Renal cortex interstitium (tissue), 11 donors: Measurements from ENCODE around the gene GNGT1. TPM values are rescaled to one million over a fixed set of nuclear protein-coding genes. Genes with fewer than 3 reads are reported as not detected.
A peak's percentile ranks its signal among the peaks of the same experiment; 100 is the strongest.
"Not testable (repeated sequence)": the region's sequence is repeated elsewhere in the genome, so short reads cannot be mapped to it uniquely, and the experiment has no call there.

ENCODE experiments used
- DNase-seq, 11 donors: peaks; one replicate each; pipeline ENCODE4 v3.0.0-alpha.2; 2013; ENCODE audit warnings: low read depth in 9 of 11, low spot score in 4 of 11; ENCODE audit errors: extremely low read depth in 1 of 11
- polyA plus RNA-seq, 3 donors: library from polyadenylated mRNA; unstranded; fragments of 120-200 nt; gene quantifications; one replicate each; pipeline ENCODE4 v1.2.1, GENCODE V29; 2013; ENCODE audit not compliant: insufficient read length in 3 of 3

The GNGT1 gene
- polyA plus RNA-seq, 3 donors = 0.13 to 0.15 TPM; not detected in 1

- DNase-seq = no peak
These were observed 10.3 kb upstream of the GNGT1 start for GRCh38 chr7:93895859-93896600.

- no peak for DNase-seq
These were observed 8.7 kb upstream of the GNGT1 start for GRCh38 chr7:93897680-93898079.

GRCh38 chr7:93902777-93903423 lies 3.5 kb upstream of the GNGT1 start:
- peak in 1 of 11 donors; percentile 53 for DNase-seq

GRCh38 chr7:93910076-93910994 lies 4.0 kb downstream of the GNGT1 start:
- no peak for DNase-seq

GRCh38 chr7:93911242-93911641 lies 4.9 kb downstream of the GNGT1 start:
- DNase-seq = not testable (repeated sequence)

- DNase-seq = not testable (repeated sequence)
These were observed 5.3 kb downstream of the GNGT1 start for GRCh38 chr7:93911661-93912060.

- DNase-seq = no peak
These were observed 6.8 kb downstream of the GNGT1 start for GRCh38 chr7:93913197-93913596.

GRCh38 chr7:93914581-93915066 lies 8.3 kb downstream of the GNGT1 start:
- DNase-seq = no peak

GRCh38 chr7:93915206-93915842 lies 9.0 kb downstream of the GNGT1 start:
- not testable (repeated sequence) for DNase-seq

- not testable (repeated sequence) for DNase-seq
These were observed 9.5 kb downstream of the GNGT1 start for GRCh38 chr7:93915888-93916287.

GRCh38 chr7:93916315-93916714 lies 9.9 kb downstream of the GNGT1 start:
- DNase-seq = not testable (repeated sequence)

- peak in 1 of 11 donors; percentile 23 for DNase-seq
These were observed 14.3 kb downstream of the GNGT1 start for GRCh38 chr7:93920496-93921182.

GRCh38 chr7:93921186-93921585 lies 14.8 kb downstream of the GNGT1 start:
- DNase-seq = no peak

- peak in 10 of 11 donors; percentile 49 to 66 (median 60) for DNase-seq
These were observed 15.5 kb downstream of the GNGT1 start, which contains the start of gene GNG11 for GRCh38 chr7:93921607-93922566. GNG11 (plus strand) TSS chr7:93921735; CDS start chr7:93922138, 403 bp downstream.

- DNase-seq = no peak
These were observed 16.9 kb downstream of the GNGT1 start for GRCh38 chr7:93923296-93923695.

GRCh38 chr7:93923942-93924341 lies 17.6 kb downstream of the GNGT1 start:
- no peak for DNase-seq

GRCh38 chr7:93926800-93927199 lies 20.4 kb downstream of the GNGT1 start:
- DNase-seq = no peak
